Left forelimb (tissue), 1 donor: Measurements from ENCODE around the gene EI24.

Source experiments
- DNase-seq: peaks from one replicate; pipeline ENCODE4 v3.0.0-alpha.2; 2018; ENCODE audit warnings: low spot score

EI24 gene

DNA sequence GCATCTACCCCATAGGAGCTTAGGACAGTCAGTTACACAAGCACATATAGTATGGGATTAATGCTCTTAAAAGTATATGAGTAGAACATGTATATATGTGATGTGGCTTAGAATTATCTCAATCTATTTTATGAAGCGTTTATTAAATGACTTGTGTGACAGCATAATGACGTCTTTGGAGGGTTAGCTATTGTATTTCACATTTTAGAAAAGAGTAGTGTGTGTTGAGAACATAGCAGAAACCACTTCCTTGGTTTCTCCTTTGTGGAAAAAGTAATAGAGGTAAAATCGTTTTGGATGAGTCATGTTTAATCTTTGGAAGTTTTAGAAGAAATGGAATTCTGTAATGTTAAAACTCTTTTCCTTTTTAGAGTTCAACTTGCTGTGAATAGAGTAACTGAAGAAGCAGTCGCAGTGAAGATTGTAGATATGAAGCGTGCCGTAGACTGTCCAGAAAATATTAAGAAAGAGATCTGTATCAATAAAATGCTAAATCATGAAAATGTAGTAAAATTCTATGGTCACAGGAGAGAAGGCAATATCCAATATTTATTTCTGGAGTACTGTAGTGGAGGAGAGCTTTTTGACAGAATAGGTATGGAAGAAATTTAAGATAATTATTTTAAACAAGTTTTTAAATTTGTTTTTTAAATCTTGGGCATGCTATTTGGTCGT, 58.1 kb downstream of the EI24 start:
- DNase-seq, result no peak
